GM19372 (cell line): ENCODE measurements around the gene PLXNA1.
A peak's percentile ranks its signal among the peaks of the same experiment; 100 is the strongest.

Source experiments
- ATAC-seq: cut with Tn5 transposase; IDR thresholded peaks from one replicate; pipeline ENCODE4 v1.9.1; 2021; ENCODE audit warnings: mild to moderate bottlenecking, low read depth, moderate library complexity; ENCODE audit not compliant: unreplicated experiment

The PLXNA1 gene

GRCh38 chr3:126964950-126965349 lies 18.0 kb upstream of the PLXNA1 start:
- no peak for ATAC-seq

GRCh38 chr3:126965526-126966080 lies 17.3 kb upstream of the PLXNA1 start:
- ATAC-seq = no peak

GRCh38 chr3:126967386-126967785 lies 15.5 kb upstream of the PLXNA1 start:
- no peak for ATAC-seq

GRCh38 chr3:126968391-126969390 lies 14.2 kb upstream of the PLXNA1 start:
- no peak for ATAC-seq

DNA sequence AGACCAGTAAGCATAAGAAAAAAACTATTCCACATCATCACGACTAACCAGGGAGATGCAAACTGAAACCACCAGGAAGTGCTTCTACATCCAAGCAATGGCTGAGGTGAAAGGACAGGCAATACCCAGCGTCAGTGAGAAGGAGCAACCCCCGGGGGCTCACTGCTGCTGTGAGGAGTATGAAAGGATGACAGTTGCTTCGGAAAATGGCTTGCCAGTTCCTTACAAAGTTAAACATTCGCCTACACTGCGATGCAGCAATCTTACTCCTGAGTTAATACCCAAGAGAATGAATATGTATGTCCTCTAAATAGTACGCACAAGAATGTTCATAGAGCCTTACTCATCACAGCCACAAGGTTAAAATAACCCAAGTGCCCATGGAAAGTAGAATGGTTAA lies 13.3 kb upstream of the PLXNA1 start:
- ATAC-seq = no peak

GRCh38 chr3:126970101-126970500 lies 12.8 kb upstream of the PLXNA1 start:
- no peak for ATAC-seq

DNA sequence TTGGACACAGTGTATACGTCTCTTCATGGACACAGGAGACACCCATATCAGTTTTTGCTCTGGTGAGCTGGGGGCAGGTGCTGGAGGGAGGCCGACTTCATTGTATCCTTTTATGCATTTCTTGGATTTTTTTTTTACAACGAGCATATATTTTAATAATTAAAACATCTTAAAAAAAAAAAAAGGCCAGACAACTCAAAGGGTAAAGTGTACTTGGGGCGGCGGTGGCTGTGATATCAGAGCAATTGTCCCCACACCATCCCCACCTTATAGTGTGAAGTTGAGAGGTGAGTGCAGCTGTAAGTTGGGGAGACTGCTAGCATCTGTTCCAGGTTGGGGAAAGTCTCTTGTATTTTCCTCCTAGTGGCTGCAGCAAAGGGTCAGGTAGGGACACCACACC lies 12.0 kb upstream of the PLXNA1 start:
- ATAC-seq = no peak

- no peak for ATAC-seq
Observed at GRCh38 chr3:126971891-126972351, 11.0 kb upstream of the PLXNA1 start.

DNA sequence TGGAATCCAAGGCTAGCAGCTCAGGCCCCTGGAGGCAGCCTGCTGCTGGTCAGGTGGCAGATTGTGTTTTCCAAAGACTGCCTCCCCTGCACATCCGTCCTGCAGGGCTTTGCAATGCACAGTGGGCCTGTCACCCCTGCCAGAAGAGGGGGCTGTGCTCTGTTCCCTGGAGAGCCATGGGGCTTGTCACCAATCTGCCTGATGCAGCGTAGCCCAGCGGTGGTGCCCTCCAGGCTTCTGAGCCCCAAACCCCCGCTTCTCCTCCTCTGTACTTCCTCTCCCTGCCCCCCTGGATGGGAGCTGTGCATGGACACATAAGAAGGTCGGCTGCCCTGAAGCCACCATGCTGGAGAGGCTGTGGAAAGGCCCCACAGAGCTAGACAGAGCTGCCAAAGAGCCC lies 10.0 kb upstream of the PLXNA1 start:
- no peak for ATAC-seq

- ATAC-seq = no peak
Observed at GRCh38 chr3:126973814-126974213, 9.1 kb upstream of the PLXNA1 start.

DNA sequence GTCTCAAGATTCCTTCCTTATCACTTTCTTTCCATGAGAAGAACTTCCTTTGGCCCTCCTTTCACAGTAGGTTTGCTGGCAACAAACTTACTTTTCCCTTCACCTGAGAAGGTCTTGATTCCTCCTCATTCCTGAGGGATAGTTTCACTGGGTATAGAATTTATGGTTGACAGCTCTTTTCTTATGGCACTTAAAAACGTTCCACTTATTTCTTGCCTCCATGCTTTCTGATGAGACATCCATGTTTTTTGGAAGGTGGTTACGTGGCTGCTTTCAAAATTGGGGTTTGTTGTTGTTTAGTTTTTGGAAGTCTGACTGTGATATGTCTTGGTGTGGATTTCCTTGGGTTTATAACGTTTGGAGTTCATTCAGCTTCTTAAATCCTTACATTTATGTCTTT lies 8.2 kb upstream of the PLXNA1 start:
- no peak for ATAC-seq

- ATAC-seq = no peak
Observed at GRCh38 chr3:126976906-126977305, 6.0 kb upstream of the PLXNA1 start.

DNA sequence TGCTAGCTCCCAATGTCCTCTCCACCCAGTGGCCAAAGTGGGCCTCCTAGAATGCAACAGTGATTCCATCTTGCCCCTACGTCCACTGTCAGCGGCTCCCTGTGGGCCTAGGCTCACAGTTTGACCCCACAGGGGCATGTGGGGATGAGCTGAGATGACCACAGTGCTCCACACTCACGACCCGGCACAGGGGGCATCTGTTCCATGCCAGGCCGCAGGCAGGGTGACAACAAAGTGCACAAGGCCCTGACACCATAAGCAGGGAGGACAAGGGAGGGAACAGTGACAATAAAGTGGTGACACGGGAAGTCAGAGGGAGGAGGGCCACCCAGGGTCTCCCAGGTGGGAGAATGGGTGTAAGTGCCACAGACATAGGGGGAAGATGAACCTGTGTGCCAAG lies 5.1 kb upstream of the PLXNA1 start:
- ATAC-seq = no peak

DNA sequence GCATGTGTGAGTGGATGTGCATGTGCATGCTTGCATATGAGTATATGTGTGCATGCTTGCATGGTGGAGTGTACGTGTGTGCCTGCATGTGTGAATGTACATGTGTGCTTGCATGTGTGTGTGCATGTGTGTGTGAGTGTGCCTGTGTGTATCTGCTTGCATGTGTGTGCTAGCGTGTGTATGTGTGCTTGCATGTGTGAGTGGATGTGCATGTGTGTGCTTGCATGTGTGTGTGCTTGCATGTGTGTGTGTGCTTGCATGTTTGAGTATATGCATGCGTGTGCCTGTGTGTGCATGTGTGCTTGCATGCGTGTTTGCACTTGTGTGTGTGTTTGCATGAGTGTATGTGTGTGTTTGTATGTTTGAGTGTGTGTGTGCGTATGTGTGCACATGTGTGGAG lies 4.6 kb upstream of the PLXNA1 start:
- no peak for ATAC-seq

GRCh38 chr3:126979046-126979628 lies 3.8 kb upstream of the PLXNA1 start:
- no peak for ATAC-seq

GRCh38 chr3:126980266-126980811 lies 2.6 kb upstream of the PLXNA1 start:
- ATAC-seq = no peak

DNA sequence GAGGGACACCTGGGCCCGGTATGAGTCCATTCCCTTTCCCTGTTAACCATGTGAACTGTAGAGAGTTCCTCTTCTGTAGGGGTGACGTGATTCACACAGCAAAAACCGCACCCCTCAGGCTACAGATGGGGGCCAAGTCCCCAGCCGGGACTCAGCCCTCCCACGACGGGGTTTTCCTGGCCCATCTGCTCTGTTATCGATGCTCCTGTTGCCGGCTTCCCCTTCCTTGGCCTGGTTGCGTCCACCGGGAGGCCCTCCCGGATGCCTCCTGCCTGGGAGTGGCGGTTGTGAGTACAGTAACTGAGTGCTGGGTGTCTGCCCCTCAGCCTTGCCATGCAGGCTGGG lies 817 bp upstream of the PLXNA1 start:
- peak; percentile 21 for ATAC-seq

GRCh38 chr3:126983276-126983652 lies 349 bp downstream of the PLXNA1 start:
- ATAC-seq = peak; percentile 2

GRCh38 chr3:126983653-126984390 lies 907 bp downstream of the PLXNA1 start:
- ATAC-seq = peak; percentile 2

GRCh38 chr3:126984391-126985131 lies 1.6 kb downstream of the PLXNA1 start:
- no peak for ATAC-seq
